ENCODE data around the gene SHISA6.

SHISA6 gene

GRCh38 chr17:11461993-11462548 lies 221.1 kb downstream of the SHISA6 start:
- DNase-seq = no peak

- no peak for DNase-seq
Measured at GRCh38 chr17:11467639-11468038, 226.6 kb downstream of the SHISA6 start.

GRCh38 chr17:11485336-11486100 lies 244.5 kb downstream of the SHISA6 start:
- DNase-seq = no peak

DNA sequence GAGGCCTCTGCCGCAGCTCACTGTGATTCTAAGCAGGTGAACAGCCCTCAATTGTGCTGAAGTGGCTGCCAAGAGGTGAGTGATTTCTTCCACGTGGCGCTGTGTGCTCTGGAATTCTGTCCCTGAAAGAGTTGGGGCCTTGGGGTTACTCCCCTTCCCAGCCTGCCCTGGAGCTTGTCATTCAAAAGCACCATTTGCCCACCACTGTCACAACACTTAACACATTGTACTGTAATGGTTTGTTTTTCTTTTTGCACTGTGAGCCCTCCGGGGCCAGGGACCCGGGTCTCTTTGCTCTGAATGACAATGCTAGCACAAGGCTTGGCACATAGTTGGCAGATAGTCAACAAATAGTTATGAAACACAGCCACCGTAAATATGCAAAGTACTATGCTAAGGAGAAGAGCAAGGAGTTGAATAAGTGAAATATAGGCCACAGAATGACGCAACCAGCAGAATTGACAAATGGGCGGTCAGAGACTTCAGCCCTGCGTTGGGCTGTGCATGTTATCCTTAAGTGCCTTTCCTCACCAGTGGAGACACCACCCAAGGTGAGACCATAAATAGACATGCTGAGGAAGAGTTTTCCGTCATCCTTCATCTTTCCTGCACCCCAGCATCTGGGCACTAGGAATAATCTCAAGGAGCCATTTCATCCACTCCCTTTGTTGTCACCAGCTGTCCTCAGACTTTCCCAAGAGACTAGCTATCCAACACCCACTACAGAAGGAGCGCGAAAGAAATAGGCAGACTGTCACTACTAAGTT lies 245.3 kb downstream of the SHISA6 start:
- no peak for DNase-seq

GRCh38 chr17:11486868-11487310 lies 245.9 kb downstream of the SHISA6 start:
- DNase-seq = no peak

DNA sequence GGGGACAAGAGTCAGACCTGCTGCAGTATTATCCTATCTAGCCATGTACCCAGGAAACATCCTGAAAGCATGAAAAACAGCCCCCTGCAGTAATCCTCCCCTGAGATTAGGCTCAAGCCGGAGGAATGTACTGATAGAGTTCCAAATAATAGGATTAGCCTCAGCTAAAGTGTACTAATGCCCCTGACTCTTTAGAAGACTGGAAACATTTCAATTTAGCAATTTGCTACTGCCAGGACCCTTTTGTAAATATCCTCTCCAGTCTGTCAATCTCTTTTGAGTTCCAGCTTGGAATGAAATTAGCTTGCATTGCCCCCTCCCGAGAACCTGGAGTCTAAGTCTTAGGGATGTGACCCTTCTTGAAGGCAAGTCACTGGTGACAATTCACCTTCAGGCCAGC lies 246.5 kb downstream of the SHISA6 start:
- DNase-seq = no peak

DNA sequence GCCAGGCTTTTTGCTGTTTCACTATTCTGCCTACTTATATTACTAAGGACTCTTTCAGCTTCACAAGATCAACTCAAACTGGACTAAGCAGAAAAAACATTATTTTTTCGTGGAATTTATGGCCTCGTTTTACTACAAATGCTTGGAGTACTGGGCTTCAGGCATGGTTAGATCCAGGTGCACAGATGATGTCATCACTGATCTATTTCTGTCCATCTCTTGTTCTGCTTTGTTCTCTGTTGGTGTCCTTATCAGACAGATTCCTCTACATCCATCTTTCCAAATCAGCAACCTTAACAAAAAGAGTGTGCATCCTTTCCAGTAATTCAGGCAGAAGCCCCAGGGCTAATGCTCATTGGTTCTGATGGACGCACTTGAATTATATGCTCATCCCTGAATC lies 247.4 kb downstream of the SHISA6 start:
- DNase-seq = no peak

DNA sequence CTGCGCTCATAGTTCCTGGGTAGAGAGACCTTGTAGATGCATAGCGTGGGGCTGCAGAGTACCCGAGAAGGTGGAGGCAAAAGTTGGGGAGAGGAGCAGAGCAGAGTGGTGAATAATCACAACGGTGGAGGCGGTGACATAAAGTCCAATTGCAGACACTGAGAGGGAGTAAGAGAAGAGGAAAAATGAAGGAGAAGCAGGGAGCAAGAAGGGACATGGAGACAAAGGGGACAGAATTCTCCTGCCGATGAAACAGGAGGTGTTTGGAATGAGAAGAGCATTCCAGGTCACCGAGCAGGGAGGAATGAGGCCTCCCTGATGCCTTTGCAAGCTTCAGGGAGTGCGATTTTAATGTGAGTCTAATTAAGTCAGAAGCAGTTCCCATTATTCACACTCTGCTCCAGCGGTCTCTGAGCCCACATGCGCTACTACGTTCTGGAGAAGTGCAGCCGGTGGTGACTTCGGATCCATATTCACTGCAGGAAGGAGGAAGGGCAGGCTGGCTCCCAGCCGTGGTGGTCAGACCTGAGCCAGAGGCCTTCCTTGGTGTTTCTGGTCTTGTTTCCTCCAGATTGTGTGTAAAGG lies 249.2 kb downstream of the SHISA6 start:
- no peak for DNase-seq

- DNase-seq = no peak
Measured at GRCh38 chr17:11492511-11492910, 251.5 kb downstream of the SHISA6 start.

DNA sequence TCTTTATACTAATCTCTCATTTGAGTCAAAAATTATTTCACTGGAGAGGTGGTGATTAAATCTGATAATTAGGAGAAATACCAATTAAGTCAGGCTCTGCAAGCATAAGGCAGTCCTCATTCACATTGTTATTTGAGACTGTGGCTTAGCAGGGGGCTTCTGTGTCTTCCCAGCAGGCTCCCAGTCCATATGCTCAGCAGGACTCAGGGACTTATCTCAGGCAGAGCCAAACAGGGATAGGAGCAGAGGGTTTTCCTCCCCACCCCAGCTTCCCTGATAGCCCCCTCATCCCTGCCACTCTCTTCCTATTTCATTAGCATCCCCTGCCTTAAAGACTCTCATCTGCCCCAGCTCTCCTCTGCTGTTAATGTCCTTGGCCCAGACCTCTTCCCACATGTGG lies 252.9 kb downstream of the SHISA6 start:
- DNase-seq = no peak

- DNase-seq = no peak
Measured at GRCh38 chr17:11495613-11496012, 254.6 kb downstream of the SHISA6 start.

GRCh38 chr17:11499881-11500280 lies 258.9 kb downstream of the SHISA6 start:
- no peak for DNase-seq

- DNase-seq = no peak
Measured at GRCh38 chr17:11503308-11504035, 262.5 kb downstream of the SHISA6 start.

DNA sequence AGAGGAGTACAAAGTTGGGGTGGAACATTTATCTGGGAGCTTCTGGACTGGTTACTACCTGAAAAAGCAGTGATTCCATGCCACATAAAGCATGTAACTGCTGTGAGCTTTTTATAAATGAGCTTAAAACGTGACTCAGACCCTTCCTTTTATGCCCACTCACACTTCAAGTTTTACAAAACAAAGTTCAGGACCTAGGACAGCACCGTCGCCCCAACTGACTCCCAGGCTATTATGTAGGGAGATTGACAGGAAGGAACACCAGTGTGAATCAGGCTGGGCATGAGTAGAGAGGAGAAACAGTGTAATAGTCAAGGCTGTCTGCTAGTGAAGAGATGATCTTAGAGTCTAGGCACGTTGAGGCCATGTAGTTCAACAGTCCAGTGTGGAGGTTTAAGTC lies 265.6 kb downstream of the SHISA6 start:
- no peak for DNase-seq

GRCh38 chr17:11511696-11512095 lies 270.7 kb downstream of the SHISA6 start:
- DNase-seq = no peak

GRCh38 chr17:11514565-11514964 lies 273.6 kb downstream of the SHISA6 start:
- no peak for DNase-seq

GRCh38 chr17:11514981-11515680 lies 274.1 kb downstream of the SHISA6 start:
- no peak for DNase-seq

DNA sequence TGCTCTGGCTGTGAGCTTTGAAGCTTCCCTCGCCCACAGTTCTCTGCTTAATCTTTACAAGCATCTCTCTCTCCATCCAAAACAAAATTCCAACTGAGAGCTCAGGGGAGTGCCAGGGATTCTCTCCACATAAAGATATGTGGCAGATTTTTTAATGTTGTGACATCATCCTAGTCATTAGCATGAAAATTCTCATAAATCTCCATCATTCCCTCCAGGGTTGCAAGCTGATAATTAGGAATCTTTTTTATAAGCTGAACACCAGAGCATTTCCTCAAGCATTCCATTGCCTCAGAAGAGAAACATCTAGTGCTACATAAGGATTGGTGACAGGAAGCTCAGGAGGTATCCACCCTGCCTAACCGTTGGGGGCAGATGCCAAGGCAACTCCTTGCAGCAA lies 274.9 kb downstream of the SHISA6 start:
- DNase-seq = no peak

- DNase-seq = no peak
Measured at GRCh38 chr17:11535231-11535630, 294.2 kb downstream of the SHISA6 start.

DNA sequence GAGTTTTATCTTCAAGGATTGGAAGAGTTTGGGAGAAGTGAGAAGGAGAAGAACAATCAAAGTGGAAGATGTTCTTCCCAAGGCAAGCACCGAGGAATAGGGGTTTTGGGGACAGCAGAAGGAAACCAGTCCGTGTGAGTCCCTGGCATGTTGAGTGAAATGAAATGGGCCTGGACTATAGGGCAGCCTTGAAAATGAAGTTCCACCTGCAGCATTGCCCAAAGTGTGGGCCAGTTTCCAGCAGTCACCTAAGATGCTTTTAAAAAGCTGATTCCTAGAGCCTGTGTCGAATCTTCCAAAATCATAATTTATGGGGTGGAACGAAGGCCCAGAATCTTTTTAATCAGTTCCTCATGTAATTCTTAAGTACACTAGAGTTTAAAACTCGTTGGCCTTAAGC lies 297.4 kb downstream of the SHISA6 start:
- no peak for DNase-seq

GRCh38 chr17:11539637-11540036 lies 298.6 kb downstream of the SHISA6 start:
- DNase-seq = no peak

GRCh38 chr17:11545002-11545401 lies 304.0 kb downstream of the SHISA6 start:
- DNase-seq = no peak
